Pulmonary artery endothelial cell (primary cell): Measurements from ENCODE around the gene GAP43. TPM values are rescaled to one million over a fixed set of nuclear protein-coding genes. Genes with fewer than 3 reads are reported as not detected.
"Not testable (repeated sequence)": the region's sequence is repeated elsewhere in the genome, so short reads cannot be mapped to it uniquely, and the experiment has no call there.

ENCODE experiments used
- DNase-seq: peaks from one replicate; pipeline ENCODE4 v3.0.0-alpha.2; 2011; ENCODE audit warnings: low read depth, low spot score
- total RNA-seq: library from RNA; depleted of rRNA; stranded (reverse); fragments of >200 nt; gene quantifications from 2 replicates; pipeline ENCODE4 v1.2.3, GENCODE V29; 2014

GAP43 gene
- total RNA-seq, 1 donor from 2014 or later: not detected

DNA sequence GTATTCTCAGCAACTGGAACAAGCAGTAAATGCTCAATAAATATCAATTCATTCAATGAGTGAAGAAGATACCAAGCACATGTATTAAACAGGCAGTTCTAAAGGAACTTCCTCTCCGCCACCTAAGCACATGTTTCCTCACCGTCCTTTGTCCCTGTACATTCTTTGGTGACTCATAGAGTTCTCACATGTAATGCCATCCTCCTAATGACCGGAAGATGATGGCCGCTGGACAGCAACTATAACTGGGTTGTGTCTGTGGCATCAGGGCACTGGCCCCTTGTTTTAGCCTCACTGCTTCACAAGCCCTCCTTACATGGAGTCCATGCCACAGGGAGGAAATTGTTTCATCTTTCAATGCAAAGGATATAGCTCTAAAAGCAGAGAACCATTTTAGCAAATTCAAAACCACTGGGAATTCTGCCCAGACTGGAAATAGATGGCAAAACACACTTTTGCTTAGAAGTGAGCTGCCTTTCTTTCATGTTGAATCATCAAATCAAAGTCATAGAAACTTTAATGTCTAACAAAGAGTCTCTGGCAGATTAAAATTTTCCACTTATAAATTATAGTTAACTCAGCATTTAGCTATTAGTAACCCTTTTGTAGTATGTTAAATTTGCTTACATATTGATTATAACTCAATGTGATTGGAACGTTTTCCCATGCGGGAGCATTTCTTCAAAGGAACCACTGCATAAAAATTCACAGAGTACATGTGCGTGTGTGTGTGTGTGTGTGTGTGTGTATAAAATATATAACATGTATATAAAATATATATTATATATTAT lies 74.1 kb downstream of the GAP43 start:
- no peak for DNase-seq

DNA sequence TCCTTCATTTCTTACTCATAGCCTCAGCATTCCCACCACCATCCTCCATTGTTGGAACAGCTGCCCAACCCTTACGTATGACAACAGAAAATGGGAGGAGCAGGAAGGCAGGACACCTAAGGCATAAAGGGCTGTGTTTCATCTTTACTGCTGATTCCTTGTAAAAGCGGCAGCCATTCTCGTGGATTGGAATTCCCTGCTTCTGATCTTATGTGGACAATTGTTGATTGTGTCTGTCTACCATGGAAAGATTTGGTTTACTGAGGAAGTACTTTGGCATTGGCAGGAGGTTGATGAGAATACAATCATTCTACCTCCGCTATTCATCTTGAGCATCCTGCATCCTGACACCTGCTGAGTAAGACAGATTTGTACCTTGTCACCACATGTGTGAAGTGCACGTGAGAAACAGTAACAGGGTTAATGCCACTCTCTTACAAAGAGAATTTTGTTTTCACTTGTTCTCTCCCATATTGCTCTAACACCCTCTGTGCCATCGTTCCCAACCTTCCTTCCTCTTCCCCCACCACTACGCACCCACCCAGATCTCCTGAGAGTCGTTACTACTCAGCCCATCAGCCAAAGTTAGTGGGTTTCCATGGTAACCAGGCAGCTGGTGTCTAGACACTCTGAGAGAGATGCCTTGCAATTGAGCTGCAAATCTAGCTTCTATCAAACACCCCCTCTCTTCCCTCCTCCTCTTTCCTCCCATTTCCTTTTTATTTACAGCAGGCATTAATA lies 75.7 kb downstream of the GAP43 start:
- DNase-seq: no peak

DNA sequence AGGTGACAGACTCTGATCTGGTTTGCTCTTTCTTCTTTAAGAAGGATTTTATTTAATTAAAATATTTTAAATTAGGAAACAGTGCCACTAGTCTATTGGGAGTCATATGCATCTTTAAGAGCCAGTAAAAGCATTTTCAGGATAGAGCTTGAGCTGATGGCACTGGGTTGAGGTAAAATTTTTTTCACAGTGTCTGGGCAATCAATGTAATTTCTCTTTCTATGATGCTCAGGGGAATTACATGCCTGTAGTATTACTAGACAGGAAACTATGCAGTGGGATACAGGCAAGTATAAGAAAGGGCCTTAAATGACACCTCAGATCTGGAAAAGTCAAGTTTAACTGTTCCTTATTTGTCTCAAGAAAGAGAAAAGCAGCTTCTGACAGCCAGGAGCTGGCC lies 76.4 kb downstream of the GAP43 start:
- DNase-seq: no peak

DNA sequence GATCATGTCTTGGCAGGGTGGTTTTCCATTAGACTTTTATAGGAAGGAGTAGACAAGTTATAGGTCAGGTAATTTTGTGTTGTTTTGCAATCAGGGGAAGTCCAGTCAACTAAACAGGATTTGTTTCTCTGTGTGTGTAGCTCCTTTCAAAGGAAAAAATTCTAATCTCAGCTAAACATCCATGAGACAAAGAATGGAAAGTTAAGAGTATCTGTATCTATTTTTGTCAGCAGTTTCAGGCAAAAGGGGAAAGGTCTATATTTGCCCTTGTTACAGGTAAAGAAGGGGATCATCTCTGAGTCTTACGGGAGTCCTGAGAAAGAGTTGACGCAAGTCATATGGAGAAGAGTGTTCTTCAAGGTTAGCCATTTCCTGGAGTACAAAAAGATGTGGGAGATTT lies 79.3 kb downstream of the GAP43 start:
- no peak for DNase-seq

DNA sequence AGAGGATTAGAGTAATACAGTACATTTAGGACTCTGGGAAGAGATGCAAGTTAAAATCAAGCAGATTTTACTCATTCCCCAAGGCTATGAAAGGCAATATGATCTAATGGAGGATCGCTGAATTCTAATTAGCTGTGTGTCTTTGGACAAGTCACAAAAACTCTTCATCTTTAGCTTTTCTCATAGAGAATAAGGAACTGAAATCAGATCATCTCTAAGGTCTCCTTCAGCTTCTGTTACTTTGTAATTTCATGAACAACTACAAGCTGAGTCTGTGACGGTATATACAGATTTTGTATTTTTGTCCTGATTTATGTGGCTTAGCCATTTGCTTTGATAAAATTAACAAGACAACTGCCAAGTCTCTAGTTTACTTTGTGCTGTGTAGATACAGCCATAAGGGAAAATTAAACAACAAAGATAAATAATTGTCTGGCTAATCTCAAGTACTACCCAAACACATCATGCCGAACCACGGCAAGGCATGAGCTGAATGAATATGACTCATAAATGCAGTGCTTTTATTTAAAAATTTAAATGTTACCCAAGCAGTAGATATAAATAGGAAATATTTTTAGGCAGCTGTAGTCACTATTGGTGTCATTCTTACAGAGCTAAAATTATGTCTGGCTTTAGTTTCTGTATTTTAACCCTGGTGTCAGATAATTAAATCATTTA lies 81.5 kb downstream of the GAP43 start:
- DNase-seq: no peak

DNA sequence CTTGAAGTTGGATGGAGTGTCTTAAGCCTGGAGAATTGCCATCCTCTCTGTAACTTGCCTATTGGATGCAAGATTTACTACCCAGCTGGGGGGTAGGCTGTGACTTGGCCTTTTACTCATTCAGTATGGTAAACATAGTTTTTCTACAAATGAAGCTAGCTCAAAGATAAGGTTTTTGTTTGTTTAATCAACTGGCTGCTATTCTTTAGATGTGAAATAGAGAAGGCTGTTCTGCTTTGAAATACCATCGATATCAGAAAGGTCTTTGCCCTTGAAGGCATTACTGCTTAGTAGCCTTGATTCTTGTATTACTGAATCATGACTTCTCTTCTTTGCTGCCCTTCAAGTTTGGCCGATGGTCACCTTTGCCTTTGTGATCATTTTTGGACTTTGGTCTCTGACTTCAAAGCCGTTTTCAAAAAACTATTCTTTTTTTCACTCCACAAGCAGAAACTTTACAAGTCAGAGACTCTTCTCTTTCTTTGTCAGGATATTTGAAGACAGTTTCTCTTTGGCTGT lies 83.1 kb downstream of the GAP43 start:
- no peak for DNase-seq

DNA sequence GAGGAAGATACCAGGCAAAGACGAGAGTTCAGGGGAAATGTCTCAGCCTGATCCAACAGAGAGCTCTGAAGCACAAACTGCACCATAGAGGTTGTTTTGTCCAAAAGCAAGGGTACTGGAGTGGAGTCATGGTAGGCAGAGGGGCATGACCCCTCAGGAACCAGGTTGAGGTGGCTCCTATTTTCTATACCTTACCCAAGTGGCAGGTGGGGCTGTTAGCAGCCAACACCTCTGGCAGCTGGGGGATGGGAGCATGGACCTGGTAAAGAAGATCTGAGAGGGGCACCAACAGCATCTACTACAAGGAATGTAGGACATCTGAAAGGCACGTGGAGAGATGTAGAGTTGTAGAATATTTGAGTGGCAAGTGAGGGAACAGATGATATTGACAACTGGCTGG lies 85.2 kb downstream of the GAP43 start:
- no peak for DNase-seq

DNA sequence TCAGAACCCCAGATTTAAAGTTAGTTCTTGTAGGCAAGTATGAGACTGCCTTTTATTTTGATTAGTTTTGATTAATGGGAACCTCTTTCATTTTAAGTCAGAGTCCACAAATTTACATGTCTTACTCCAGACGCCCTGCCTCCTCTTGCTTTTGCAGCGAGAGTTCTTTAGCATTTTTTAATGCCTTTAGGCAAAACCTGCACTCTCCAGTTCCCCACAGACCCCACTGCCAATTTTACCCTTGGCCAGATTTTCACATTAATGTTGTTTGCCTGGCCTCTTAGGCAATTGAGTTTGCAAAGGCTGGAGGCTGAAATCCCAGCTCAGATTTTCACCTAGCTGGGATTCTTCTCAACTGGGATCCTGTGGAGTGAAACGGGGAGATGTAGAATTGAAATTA lies 85.8 kb downstream of the GAP43 start:
- no peak for DNase-seq

DNA sequence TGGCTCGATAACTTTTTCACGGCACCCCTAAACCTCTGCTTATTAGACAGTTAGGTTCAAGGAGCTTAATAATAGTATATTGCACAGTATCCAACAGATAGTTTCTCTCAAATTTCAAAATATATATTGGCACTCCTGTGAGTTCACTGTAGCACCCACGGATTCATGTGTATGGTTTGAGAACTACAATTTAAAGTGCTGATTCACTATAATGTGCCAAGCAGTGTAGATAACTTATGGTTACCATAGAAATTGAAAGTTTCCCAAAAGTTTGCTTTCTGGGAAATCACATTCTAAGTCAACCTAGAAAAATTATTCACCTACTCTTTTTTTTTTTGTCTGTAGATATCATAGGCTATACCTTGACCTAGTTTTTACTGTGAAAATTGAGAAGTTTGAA lies 86.6 kb downstream of the GAP43 start:
- no peak for DNase-seq

DNA sequence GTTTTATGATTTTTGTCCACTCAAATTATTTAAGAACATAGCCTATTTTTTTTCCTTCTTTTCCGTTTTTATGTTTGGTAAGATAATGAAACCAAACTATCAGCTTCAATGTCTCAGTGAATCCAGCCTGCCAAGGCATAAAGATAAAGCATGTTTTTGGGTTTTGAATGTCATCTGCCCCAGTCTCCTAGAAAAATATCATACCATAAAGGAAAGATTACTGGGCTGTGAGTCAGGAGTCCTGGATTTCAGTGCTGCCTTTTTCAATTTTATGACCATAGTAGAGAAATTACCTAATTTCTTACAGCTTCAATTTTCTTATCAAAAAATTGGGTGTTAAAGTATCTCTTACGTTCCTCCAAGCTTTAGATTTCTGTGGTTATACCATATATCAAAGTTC lies 87.5 kb downstream of the GAP43 start:
- DNase-seq: no peak

DNA sequence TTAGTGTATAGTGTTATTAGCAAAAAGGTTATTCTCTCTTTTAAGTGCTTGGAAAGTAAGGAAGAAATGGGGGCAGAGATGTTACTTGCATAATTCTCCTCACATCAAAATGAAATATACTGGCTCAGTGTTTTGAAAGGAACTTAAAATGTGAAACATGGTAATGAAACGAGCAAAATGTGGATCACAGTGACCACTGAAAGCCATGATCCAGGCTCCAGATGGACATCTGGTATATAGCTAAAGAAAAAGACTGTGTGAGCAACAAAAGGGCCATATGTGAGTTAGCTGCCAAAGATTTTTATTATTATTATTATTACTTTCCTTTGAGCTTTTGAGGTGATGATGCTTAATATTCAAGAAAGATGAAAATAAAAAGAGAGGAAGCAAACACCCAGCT lies 89.6 kb downstream of the GAP43 start:
- no peak for DNase-seq

DNA sequence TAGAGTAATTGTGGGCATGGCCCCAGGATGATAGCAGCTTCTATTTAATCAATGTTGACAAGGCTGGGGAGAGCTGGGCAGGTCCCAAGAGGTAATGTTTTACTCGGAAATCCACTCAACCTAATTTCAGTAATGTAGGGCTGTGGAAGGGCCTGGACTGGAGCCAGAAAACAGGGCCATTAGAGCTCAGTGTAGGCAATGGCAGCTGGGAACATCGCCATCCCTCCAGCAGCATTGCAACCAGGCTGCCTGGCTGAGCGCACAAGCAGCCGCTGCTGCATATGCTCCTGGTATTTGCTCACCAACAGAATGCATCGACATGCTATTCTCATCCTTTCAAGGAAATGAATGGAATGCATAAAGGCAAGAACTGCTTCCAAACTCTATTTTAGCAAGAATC lies 90.0 kb downstream of the GAP43 start:
- DNase-seq: no peak

DNA sequence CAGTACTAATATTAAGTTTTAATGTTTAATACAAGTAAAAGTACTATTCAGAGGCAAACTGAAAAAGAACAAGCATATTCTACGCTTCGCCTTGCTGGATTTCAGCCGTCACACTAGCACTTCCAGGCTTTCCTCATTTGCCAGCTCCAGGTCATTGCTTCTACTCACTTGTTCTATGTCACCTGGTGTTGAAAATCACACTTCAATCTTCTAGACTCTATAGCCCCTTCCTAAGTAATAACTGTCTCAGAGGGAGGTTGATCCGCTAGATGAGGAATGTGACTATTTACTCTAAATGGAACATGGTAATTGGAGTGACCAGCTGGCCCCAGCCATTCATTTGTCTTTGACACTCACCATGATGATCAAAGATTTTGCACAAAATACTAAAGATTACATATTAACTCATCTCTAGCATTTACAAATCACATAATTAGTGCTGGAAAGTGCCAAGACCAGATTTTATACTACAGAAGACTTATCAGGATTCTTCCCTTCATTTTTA lies 92.0 kb downstream of the GAP43 start:
- no peak for DNase-seq

DNA sequence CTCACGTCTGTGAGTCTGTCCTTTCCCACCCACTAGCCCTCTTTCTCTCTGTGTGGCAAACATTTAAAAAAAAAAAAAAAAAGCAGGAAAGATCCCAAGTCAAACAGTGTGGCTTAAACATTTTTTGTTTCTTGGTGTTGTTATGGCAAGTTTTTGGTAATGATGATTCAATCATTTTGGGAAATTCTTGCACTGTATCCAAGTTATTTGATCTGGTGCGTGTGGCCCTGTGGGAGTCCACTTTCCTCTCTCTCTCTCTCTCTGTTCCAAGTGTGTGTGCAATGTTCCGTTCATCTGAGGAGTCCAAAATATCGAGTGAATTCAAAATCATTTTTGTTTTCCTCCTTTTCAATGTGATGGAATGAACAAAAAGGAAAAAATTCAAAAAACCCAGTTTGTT lies 97.7 kb downstream of the GAP43 start:
- DNase-seq: no peak

DNA sequence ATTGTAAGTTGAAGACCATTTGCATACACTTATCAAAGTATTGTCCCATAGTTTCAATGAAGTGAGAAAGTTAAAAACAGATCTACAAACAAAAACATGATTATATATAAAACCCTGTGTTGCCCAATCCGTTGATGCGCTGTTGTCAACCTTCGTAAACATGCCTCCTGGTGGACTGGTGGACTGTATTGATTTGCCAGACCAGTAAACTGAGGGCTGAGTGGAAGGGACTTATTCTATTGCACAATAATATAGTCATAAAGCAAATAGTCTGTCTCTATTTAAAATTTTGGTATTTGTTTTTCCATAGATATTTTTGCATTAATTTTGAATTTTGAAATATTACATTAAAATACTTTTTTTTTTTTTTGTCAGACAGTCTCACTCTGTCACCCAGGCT lies 102.5 kb downstream of the GAP43 start:
- DNase-seq: no peak

DNA sequence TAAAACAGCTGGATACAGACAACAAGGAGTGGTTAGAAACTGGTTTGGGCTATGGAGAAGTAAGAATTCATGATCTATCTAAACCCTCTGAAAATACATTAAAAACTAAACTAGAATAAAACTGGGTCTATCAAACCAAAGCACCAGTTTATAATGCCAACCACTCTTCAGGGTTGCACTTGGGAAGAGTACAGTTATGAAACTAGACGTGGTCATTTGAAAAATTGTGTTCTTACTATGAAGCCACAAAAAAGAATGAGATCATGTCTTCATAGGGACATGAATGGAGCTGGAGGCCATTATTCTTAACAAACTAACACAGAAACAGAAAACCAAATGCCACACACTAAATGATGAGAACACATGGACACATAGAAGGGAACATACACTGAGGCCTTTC lies 103.8 kb downstream of the GAP43 start:
- DNase-seq: no peak

DNA sequence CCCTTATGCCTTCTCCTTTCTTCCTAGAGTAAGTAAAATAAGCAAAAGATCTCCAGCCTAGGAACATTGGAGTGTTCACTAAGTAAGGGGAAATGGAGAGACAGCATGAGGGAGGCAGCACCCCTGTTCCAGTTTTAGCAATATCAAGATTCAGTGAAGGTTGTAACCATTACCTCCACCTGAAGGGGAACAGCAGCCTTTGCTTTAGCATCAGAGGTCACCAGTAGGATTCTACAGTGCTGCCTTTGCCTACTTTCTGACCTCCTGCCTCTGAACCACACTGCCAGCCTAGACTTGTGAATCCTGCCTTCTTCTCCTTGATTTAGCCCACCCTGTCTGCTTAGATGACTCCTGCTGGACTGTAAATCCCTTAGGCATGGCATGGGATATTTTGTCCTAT lies 104.7 kb downstream of the GAP43 start:
- no peak for DNase-seq

DNA sequence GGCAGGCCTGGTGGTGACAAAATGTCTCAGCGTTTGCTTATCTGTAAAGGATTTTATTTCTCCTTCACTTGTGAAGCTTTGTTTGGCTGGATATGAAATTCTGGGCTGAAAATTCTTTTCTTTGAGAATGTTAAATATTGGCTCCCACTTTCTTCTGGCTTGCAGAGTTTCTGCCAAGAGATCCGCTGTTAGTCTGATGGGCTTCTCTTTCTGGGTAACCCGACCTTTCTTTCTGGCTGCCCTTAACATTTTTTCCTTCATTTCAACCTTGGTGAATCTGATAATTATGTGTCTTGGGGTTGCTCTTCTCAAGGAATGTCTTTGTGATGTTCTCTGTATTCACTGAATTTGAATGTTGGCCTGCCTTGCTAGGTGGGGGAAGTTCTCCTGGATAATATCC lies 113.0 kb downstream of the GAP43 start:
- DNase-seq: not testable (repeated sequence)

DNA sequence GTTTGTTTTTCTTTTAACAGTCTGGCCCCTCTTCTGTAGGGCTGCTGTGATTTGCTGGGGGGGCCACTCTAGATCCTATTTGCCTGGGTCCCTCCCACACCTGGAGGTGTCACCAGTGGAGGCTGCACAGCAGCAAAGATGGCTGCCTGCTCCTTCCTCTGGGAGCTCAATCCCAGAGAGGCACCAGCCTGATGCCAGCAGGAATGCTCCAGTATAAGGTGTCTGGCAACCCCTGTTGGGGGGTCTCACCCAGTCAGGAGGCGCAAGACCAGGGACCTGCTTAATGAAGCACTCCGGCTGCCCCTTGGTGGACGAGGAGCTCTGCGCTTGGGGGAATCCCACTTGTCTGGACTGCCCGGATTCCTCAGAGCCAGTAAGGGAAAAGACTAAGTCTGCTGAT lies 118.3 kb downstream of the GAP43 start:
- DNase-seq: no peak

DNA sequence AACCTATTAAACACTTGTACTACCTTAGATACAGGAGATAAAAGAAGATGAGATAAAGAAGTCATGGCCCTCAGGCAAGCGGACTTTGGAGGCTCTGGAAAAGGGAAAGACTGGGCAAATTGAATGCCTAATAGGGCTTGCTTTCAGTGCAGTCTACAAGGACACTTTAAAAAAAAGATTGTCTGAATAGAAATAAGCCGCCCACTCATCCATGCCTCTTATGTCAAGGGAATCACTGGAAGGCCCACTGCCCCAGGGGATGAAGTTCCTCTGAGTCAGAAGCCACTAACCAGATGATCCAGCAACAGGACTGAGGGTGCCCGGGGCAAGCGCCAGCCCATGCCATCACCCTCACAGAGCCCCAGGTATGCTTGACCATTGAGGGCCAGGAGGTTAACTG lies 121.2 kb downstream of the GAP43 start:
- not testable (repeated sequence) for DNase-seq

DNA sequence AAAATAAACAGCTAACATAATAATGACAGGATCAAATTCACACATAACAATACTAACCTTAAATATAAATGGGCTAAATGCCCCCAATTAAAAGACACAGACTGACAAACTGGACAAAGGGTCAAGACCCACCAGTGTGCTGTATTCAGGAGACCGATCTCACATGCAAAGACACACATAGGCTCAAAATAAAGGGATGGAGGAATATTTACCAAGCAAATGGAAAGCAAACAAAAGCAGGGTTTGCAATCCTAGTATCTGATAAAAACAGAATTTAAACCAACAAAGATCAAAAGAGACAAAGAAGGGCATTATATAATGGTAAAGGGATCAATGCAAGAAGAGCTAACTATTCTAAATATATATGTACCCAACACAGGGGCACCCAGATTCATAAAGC lies 129.7 kb downstream of the GAP43 start:
- not testable (repeated sequence) for DNase-seq
